Stimulated activated CD8-positive, alpha-beta memory T cell treated with anti-CD3 and anti-CD28 coated beads, Interleukin-4, amount 100 ng/mL, for 4 hours (primary cell): Measurements from ENCODE around the gene PLXNA2.

Source experiments
- DNase-seq, 2 donors: peaks; one replicate each; pipeline ENCODE4 v3.0.0-alpha.2; 2020; ENCODE audit warnings: low read depth in 2 of 2, low spot score in 1 of 2

The PLXNA2 gene

DNA sequence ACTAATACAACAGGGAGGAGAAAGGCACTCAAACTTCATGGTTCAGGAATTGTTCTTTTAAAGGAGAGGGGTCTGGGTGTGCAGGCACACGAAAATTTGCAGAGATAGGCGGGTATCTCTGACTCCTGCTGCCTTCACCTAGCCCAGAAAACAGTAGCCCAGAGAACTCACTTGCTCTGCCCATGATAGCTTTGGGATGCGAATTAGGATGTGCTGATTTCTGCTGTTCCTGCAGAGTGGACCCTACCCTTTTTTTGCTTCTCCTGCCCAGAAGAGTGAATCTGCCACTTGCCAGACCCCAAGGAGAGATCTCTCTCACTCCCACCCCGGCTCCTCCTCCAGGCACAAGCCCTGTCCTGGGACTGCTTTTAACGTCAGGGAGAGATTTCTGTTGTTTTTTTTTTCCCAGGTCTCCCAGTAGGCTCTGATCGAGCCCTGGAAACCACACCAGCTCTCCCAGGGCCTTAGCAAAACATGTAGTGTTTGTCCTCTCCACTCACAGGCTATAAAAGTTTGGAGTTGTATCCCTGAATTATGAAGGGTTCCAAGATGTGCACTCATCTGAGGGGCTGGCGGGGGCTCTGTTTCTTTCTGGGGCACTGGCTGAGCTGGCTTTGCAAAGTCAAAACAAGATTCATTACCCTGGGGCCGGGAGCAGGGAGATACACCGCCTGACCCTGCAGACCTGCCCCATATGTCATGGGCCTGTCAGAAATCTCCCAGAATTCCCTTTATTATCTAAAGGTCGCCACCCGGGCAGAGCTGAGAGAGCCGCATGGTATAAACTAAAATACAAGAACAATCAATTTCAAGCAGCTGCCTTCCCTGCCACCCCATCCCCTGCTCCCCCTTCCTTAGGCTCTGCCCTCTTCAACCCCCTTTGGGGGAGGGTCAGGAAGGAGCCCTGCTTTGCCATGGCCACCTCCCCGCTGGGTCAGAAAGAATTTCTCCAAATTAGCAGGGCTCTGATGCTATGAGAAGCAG, 17.9 kb downstream of the PLXNA2 start:
- DNase-seq = no peak

DNA sequence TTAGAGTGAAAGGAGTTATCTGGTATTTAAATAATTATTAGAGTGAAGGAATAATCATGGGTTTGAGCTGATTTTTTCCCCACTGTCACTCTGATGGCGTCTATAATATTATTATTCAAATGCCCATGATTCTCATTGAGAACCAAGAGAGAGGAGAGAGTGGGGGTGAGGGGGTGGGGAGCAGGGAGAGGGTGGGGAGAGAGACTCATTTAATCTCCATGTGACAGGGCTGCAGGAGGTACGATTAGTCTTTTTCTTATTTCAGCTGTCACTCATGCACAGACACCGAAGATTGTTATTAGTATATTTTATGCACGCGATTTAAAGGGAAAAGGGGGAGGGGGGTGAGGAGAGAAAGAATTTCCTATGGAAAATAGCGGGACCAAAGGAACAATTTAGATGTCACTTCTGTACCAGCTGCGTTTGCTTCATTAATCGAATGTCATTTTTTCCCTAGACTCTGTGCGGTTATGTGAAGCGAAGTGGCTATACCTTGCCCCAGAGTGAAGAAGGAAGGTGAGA, 19.9 kb downstream of the PLXNA2 start:
- DNase-seq = no peak

DNA sequence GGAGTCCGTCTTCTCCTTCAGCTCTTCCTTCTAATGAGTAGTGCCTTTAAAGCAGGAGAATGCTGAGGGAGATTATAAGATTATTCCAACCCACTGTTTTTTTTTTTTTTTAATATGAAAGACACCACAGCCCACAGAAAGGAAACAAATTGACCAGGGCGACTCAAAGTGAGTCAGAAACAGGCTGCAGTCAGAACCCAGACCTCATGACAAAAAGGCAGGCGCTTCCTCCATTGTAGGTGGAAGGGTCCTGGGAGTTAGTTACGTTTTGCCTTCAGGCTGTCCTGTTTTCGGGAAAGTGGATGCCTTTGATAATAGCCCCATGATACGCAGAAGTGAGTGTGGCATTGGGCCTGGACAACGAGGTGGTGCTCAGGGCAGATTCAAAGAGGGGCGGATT, 21.0 kb downstream of the PLXNA2 start:
- DNase-seq = no peak

DNA sequence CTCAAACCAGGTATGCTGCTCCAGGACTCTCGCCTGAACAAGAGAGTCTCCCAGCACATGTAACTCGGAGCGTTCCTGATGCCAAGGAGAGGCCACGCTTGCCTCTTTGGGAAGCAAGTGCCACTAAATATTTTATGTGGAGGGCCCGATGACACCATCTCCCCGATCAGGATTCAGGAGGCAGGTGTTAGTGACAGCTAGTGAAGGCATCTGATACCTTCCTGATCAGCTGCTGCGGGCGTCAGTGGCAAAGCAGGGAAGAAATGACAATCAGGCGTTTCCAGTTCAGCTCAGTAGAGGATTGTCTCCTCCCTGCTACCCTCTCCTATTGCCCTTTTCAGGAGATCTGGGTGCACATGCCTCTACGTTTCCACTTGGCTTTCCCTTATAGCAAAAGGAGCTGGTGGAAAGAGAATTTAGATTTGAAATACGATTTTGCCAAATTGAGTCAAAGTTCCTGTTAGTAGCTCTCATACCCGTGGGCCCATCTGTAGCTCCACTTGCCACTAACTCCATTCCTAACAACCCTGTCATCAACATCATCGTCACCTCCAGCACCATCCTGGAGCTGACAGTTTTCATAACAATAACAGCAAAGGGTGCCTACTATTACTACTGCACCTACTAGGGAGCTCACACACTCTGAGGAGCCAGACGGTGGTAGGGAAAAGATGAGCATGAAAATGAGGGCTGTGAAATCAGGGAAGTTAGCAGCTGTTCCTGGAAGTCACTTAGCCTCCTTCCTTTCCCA, 21.6 kb downstream of the PLXNA2 start:
- no peak for DNase-seq

DNA sequence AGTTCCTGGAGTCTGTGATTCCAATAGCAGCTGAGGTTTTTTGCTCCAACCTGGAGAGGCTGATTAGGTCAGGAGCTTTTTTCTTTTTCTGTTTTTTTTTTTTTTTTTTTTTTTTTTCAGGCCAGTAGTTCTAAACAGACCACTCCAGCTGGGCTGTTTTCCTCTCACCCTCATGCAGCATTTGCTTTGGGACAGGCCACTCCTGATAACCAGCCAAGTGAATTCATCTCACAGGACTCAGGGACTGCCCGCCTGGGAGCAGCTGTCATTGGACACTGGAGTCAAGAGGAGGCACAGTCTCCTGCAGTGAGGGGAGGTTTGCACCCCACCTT, 22.9 kb downstream of the PLXNA2 start:
- DNase-seq = no peak

DNA sequence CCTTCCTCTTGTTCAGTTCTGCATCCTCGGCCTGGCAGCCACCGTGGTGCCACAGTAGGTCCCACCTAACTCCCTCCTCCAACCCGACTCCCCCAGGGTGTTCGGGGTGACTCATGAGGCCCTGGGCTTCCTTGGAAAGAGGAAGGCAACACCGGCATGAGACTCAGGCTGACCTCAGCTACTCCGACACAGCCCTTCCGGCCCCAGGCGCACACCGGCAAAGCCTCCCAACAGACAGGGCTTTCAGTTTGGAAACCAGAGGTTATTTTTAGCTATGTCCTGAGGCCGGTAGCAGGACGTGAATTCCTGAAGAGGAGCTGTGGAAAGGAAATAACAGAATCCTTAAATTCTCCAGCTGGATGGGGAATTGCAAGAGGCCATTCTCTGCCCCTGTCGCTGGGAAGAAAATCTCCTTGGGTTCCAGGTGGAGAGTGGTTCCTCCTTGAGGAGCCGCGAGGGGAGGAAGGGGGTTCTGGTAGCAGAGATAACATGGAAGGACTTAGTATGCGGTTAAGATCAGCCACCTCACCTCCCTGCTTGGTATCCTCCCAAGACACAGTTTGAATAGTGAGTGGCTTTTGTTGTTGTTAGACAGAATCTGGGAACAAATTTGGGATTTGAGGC, 24.4 kb downstream of the PLXNA2 start:
- no peak for DNase-seq

DNA sequence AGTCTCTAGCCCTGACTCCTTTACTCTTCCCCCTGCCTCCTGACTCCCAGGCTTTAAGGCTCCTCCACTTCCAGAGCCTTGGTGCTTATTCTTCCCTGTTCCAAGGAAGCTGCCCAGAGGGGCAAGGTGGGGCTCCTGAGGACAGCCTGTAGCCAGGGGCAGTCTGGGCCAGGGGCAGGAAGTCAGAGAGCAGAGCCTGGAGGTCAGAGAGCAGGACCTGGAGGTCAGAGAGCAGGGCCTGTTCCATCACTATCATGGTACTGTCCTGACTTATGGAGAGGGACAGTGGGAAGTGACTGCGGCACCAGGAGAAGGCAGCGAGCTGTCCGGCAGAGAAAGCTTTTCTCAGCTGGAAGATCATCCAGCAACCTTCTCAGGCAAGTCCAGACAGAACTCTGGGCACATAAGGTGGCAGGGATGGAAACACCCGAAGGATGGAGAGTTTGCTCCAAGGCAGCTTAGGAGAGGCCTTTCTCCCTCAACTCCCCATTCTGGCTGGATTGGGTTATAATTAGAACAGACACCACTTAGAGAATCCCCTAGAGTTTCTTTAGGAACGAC, 25.0 kb downstream of the PLXNA2 start:
- no peak for DNase-seq

DNA sequence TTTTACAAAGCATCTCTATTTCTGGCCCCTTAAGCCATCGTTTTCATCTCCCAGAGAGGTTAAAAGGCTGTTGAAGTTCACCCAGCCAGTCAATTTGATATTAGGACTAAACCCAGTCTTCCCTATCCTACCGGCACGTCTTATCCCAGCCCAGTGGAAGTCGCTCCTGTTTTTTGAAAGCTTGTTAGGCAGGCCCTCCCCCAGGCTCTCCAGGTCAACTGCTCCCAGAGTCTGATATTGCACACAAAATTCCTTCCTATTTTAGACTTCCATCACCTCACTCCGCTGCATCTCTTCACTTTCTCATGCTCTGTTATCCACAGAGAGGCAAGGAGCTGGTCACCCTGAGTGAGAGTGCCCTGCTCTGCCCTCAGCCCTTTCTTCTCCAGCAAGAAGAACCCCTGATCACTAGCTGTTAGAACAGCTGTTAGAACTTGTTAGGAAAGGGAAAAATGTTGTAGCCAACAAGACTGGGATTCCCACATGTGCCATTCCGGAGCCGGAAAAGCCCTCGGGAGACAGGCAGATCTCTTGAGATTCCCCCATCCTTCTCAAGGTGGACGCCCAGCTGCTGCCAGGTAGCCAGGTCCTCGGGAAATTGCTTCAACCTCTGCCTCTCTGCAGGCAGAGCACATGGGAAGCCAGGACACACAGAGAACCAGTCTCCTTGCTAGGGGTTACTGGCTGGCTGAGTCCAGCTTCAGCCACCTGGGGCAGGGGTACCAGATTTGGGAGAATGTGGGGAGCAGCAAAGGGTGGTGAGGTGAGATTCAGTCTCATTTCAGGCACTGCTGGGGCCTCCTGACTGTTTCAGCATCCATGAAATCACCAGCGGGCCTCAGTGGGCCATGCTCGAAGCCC, 25.7 kb downstream of the PLXNA2 start:
- no peak for DNase-seq

DNA sequence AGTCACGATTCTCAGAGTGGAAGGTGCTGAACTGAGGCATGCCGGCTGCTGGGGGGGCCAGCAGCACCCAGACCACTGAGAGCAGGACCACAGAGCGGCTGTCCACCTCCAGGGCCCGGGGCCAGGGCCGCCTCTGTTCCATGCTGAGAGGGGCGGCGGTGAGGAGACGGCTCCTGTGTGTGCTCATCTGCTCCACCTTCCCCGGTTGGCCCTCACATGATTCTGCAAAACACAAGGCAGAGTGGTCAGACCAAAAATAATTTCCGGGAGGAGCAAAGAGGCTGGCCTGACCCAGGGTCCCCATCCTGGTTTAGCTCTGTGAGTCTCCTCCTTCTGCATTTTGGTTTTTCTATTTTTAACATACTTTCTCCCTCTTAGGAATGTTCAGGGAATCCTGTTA, 26.4 kb downstream of the PLXNA2 start:
- no peak for DNase-seq

DNA sequence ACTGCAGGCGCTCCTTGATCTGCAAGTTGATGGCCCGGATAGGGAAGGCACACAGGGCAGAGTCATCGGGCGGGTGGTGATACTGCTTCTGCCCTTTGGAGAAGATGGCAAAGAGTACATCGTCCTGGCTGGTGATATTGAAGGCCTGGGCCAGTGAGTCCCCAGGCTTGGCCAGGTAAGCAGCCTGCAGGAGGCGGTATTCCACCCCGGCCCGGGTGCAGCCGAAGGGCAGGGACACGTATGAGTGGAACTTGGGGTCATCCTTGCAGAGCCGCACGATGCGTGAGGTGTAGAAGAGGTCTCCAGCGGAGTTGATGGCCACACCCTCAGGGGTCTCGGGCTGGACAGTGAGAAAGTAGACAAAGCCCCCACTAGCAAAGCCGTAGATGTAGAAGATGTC, 27.4 kb downstream of the PLXNA2 start:
- DNase-seq = no peak

DNA sequence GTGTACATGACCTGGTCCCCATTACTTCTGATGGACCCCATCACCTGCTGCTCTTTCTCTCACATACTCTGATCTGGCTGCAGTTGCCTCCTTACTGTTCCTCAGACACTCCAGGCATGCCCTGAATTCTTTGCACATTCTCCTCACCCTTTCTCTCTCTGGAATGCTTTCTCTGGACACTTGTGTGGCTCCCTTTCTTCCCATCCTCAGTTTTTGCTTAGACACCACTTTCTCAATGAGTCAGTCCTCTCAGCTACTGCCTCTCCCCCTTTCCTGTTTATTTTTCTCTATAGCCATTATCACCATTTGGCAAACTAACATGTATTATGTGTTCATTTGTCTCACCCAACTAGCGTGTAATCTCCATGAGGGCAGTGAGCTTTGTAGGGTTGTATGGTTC, 28.1 kb downstream of the PLXNA2 start:
- no peak for DNase-seq

DNA sequence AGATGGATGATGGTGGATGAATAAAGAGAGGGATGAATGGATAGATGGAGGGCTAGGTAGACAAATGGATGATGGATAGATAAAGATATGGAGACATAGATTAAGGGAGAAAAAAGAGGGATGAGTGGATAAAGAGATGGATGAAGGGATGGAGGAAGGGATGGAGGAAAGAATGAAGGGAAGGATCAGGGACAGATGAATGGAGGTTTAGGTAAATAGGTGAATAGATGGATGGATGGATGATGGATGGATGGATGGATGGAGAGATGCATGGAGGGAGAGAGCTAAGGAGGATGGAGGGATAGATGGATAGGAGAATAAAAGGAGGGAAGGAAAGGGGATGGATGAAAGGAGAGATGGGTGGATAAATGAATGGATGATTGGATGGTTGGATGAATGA, 28.8 kb downstream of the PLXNA2 start:
- no peak for DNase-seq

DNA sequence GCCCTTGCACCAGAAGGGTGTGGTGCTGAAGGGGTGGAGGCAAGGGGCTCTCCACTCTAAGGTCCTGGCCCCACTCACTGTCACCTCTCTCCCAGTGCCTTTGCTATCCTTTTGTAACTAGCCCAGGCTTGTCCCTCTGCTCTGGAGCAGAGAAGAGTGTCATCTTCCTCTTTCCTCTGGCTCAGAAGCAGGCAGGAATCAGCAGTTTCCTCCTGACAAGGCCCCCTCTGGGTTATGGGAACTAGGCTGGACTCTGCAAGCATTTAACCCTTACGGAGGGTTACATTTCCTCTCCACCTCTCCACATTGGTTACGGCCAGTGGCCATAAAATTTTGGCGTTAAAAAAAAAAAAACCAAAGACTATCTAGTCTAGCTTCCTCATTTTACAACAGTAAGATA, 30.4 kb downstream of the PLXNA2 start:
- no peak for DNase-seq

DNA sequence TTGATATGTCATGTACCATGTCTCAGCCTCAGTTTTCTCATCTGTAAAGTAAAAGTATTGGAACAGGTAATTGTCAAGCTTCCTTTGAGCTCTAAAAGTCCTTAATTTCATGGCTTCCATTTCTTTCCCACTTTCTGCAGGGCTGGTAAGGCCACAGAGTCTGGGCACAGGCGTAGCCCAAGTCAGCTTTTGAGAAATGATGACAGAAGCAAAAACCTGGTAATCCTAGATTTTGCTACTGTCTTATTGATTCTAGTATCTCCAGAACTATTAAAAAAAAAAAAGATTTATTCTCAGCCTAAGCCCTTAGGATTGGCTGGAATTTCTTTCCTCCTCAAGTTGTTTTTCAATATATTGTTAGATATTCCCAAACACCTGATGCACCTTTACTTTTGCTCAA, 31.3 kb downstream of the PLXNA2 start:
- DNase-seq = no peak

DNA sequence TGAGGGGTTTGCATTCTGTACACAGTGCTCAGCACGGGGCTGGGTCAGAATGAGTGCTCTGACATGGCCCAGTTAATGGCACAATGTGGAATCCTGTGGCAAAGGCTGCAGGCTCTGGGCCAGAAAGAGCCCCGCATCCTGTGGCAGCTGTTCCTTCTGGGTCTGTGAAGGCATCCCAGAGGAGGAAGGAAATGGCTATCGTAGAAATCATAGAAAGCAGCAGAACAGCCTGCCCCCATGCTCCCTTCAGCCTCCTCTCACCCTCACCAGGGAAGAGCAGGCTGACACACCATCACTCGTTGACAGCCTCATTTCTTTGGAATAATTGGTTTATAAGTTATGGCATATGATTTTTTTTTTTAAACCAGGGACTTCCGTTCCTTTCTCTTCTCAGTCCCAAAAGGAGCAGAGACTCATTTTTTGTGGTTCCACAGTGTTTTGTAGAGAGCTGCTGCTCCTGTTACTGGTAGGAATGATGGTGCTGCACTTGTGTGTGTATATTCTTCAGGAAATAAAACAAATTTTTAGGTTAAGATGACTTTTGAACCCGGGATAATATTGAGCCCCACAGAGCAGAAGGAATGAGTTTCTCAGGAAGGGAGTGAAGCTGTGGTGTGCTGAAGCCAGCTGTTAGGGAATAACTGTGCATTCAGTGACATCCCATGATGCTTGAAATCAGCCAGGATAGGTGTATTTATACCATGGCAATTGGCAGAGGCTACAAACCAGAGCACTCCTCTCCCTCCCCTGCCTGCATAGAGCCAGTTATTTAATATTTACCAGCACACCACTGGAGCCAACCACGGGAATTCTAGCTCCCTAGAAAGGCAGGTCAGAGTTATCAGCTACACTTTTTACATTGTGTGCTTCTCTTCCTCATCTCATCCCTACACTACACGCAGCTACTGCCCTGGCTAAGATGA, 32.0 kb downstream of the PLXNA2 start:
- DNase-seq = no peak

DNA sequence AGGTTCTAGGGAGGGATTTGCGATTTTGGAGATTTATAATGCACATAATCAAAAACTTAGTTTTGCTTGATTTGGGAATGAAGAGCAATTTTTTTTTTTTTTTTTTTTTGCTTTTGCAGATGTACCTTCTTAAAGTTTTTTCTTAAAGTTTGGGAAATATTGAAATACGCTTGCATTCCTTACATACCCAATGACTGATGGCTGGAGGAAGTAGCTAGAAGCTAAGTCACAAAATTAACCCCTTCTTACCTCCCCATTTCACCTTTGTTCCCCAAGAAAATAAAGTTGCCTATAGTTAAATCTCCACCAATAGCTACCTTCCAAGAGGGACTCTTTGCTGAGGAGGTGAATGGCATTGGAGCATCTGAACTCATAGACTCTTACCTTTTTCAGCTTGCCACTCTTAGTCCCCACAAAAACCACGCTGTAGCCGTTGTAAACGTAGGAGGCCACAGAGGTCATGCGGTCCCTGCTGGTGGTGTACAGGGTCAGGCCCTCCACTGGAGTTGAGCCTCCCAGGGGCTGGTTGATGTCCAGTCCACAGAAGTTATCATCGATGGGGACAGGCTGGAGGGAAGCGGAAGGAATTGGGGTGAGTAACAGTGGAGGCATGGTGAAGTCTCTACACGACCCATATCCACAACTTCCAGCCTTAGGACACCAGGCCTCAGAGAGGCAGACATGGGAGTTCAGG, 34.1 kb downstream of the PLXNA2 start:
- no peak for DNase-seq

DNA sequence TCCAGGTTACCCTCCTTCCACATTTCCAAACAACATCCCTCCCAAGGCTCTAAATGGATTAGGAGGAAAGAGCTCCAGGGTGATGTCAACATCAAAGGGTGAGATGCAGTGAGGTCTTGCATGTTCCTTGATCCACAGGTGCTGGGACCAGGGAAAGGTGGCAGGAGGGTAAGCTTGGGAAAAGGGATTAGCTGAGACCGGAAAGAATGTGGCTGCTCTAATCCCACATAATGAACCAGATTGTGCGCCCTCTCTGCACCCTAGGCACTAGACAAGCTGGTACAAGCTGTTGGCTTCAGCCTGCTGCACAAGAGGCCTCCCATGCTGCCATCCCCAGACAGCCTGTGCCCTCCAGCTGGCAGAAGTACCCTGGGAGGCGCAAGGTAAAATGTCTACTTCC, 34.9 kb downstream of the PLXNA2 start:
- no peak for DNase-seq

DNA sequence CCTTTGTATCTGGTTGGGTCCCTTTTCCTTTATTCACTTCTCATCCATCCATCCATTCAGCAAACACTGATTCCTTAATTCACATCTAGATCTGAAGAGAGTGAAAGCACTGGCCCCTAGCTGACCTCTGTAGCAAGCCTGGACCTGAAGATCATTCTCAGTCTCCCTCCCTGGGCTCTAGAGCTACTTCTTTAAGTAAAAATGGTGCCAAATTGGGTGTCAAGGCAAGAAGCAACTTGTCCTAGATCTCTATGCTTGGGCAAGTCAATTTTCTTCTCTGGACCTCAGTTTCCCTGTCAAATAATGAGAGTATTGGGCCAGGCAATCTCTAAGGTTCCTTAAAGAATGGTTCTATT, 36.1 kb downstream of the PLXNA2 start:
- no peak for DNase-seq
